ENCODE data around the gene AQP1. TPM values are rescaled to one million over a fixed set of nuclear protein-coding genes. Genes with fewer than 3 reads are reported as not detected.

The AQP1 gene
- total RNA-seq = under 1 TPM; 0.60 to 0.72 TPM

DNA sequence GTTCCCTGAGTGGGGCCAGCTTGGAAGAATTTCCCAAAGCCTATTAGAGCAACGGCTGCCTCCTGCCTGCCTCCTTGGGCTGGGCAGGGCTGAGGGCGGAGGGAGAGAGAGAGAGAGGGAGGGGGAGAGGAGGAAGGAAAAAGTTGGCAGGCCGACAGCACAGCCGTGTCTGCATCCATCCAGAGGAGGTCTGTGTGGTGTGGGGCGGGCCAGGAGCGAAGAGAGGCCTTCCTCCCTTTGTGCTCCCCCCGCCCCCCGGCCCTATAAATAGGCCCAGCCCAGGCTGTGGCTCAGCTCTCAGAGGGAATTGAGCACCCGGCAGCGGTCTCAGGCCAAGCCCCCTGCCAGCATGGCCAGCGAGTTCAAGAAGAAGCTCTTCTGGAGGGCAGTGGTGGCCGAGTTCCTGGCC lies at the start of gene AQP1:
Gene AQP1 (plus strand): TSS at position 293 of the 409 bp plus-strand sequence. CDS start 57 bp downstream, at position 350.
- Mint-ChIP-seq H3K27ac (no peak within 1 kb of the TSS), H3K9me3 (no peaks in the 10 kb centered on the region), H3K27me3 (ENCODE audit: low read depth) (no peaks in the 10 kb centered on the region), H3K4me3 (no peak within 1 kb of the TSS), H3K36me3 (ENCODE audit: insufficient read depth in 2 of 2) (no peaks in the 10 kb centered on the region), H3K4me1 (ENCODE audit: low read depth) (peaks cover 5% of the 10 kb centered on the region)
- DNase-seq (no peak), ATAC-seq (replicated peaks in 1 of 2) (no peak)

GRCh38 chr7:30862995-30863705 lies 48.5 kb upstream of the AQP1 start:
- no peaks in the 10 kb centered on the region for H3K27me3 Mint-ChIP-seq (ENCODE audit: low read depth)
- no peaks in the 10 kb centered on the region for H3K9me3 Mint-ChIP-seq
- no peak overlapping the region for H3K4me3 Mint-ChIP-seq
- no peaks in the 10 kb centered on the region for H3K4me1 Mint-ChIP-seq (ENCODE audit: low read depth)
- no peaks in the 10 kb centered on the region for H3K36me3 Mint-ChIP-seq (ENCODE audit: insufficient read depth in 2 of 2)
- ATAC-seq (replicated peaks in 1 of 2) (no peak), DNase-seq (no peak)
- no peak overlapping the region for H3K27ac Mint-ChIP-seq

GRCh38 chr7:30863706-30864035 lies 48.0 kb upstream of the AQP1 start:
- no peak for DNase-seq
- ATAC-seq (replicated peaks in 1 of 2) = no peak
- Mint-ChIP-seq H3K4me3 (no peak overlapping the region), H3K9me3 (no peaks in the 10 kb centered on the region), H3K27ac (no peak overlapping the region), H3K36me3 (ENCODE audit: insufficient read depth in 2 of 2) (no peaks in the 10 kb centered on the region), H3K4me1 (ENCODE audit: low read depth) (no peaks in the 10 kb centered on the region), H3K27me3 (ENCODE audit: low read depth) (no peaks in the 10 kb centered on the region)

GRCh38 chr7:30864101-30864500 lies 47.6 kb upstream of the AQP1 start:
- H3K9me3 Mint-ChIP-seq = no peaks in the 10 kb centered on the region
- no peaks in the 10 kb centered on the region for H3K27me3 Mint-ChIP-seq (ENCODE audit: low read depth)
- ATAC-seq (replicated peaks in 1 of 2) = no peak

GRCh38 chr7:30865076-30865475 lies 46.6 kb upstream of the AQP1 start:
- Mint-ChIP-seq H3K36me3 (ENCODE audit: insufficient read depth in 2 of 2) (no peaks in the 10 kb centered on the region), H3K27me3 (ENCODE audit: low read depth) (no peaks in the 10 kb centered on the region)

More at GRCh38 chr7:30864101-30864500, 47.6 kb upstream of the AQP1 start:
- Mint-ChIP-seq H3K36me3 (ENCODE audit: insufficient read depth in 2 of 2) (no peaks in the 10 kb centered on the region), H3K27ac (no peak overlapping the region), H3K4me1 (ENCODE audit: low read depth) (no peaks in the 10 kb centered on the region), H3K4me3 (no peak overlapping the region)
- DNase-seq = no peak

DNA sequence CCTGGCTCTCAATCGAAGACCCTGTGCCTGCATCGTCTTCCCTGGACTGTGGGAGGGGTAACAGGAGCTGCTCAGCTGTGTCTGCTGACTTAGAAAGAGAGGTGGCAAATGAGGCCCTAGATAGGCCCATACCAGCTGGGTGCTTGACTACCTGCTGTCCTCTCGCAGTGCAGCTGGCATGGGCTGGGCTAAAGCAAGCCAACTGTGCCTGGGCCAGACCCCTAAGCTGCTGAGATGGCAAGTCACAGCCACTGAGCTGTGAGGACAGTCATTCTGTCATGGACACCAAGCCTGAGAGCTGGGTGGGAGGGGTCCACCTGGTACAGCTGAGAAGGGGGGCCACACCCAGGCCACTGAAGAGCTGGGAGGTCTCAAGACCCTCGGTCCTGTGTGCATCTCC lies 45.8 kb upstream of the AQP1 start:
- Mint-ChIP-seq H3K36me3 (ENCODE audit: insufficient read depth in 2 of 2) (no peaks in the 10 kb centered on the region), H3K9me3 (no peaks in the 10 kb centered on the region), H3K27ac (no peak overlapping the region), H3K4me3 (no peak overlapping the region), H3K27me3 (ENCODE audit: low read depth) (no peaks in the 10 kb centered on the region), H3K4me1 (ENCODE audit: low read depth) (no peaks in the 10 kb centered on the region)
- DNase-seq (no peak), ATAC-seq (replicated peaks in 1 of 2) (no peak)

More at GRCh38 chr7:30865076-30865475, 46.6 kb upstream of the AQP1 start:
- DNase-seq = no peak
- no peaks in the 10 kb centered on the region for H3K9me3 Mint-ChIP-seq
- H3K4me1 Mint-ChIP-seq (ENCODE audit: low read depth) = no peaks in the 10 kb centered on the region
- H3K27ac Mint-ChIP-seq = no peak overlapping the region
- ATAC-seq (replicated peaks in 1 of 2) = no peak
- no peak overlapping the region for H3K4me3 Mint-ChIP-seq

DNA sequence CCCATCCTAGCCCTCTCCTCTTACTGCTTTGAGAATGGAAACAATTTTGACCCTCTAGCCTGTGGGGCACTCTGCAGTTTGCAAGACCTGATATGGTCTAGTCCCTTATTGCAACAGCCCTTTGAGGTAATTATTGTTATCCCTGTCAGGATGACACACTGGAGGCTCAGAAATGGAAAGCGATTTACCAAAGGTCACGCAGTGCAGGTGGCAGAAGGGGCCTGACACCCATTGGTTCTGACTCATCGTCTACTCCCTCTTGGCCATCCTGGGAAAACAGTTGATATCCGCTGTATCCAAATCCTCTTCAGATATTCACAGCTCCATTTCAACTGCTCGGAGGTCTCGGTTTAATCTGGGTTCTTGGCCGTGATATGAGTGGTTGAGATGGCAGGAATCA lies 44.7 kb upstream of the AQP1 start:
- H3K27me3 Mint-ChIP-seq (ENCODE audit: low read depth) = no peaks in the 10 kb centered on the region

DNA sequence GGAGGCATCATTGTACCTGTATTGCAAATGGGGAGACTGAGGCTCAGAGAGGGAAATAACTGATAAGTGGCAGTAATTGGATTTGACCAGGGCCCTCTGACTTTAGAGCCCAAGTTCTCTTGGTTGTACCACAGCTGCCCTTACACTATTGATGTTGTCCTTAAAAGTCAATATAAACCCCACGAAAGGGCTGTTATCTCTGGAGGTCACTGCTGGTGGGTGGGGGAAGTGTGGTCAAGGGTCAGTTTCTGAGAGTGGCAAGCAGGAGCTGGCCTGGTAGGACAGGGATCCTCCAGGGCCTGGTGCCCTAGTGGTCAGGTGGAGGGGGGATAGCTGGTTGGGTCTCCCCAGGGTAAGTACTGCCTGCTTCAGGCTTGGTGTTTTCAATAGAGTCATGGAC lies 44.2 kb upstream of the AQP1 start:
- no peak for DNase-seq
- Mint-ChIP-seq H3K27ac (no peak overlapping the region), H3K36me3 (ENCODE audit: insufficient read depth in 2 of 2) (no peaks in the 10 kb centered on the region), H3K27me3 (ENCODE audit: low read depth) (no peaks in the 10 kb centered on the region), H3K9me3 (no peaks in the 10 kb centered on the region), H3K4me1 (ENCODE audit: low read depth) (no peaks in the 10 kb centered on the region), H3K4me3 (no peak overlapping the region)
- ATAC-seq (replicated peaks in 1 of 2) = no peak

More for the DNA sequence above, 44.7 kb upstream of the AQP1 start:
- no peak for DNase-seq
- Mint-ChIP-seq H3K4me3 (no peak overlapping the region), H3K4me1 (ENCODE audit: low read depth) (no peaks in the 10 kb centered on the region), H3K9me3 (no peaks in the 10 kb centered on the region), H3K27ac (no peak overlapping the region), H3K36me3 (ENCODE audit: insufficient read depth in 2 of 2) (no peaks in the 10 kb centered on the region)
- ATAC-seq (replicated peaks in 1 of 2) = no peak

GRCh38 chr7:30869794-30870611 lies 41.6 kb upstream of the AQP1 start:
- Mint-ChIP-seq H3K9me3 (no peaks in the 10 kb centered on the region), H3K27ac (no peak overlapping the region), H3K4me1 (ENCODE audit: low read depth) (no peaks in the 10 kb centered on the region), H3K27me3 (ENCODE audit: low read depth) (no peaks in the 10 kb centered on the region), H3K4me3 (no peak overlapping the region), H3K36me3 (ENCODE audit: insufficient read depth in 2 of 2) (no peaks in the 10 kb centered on the region)
- DNase-seq (no peak), ATAC-seq (replicated peaks in 1 of 2) (no peak)

- Mint-ChIP-seq H3K27ac (no peak overlapping the region), H3K4me1 (ENCODE audit: low read depth) (no peaks in the 10 kb centered on the region), H3K27me3 (ENCODE audit: low read depth) (no peaks in the 10 kb centered on the region), H3K36me3 (ENCODE audit: insufficient read depth in 2 of 2) (no peaks in the 10 kb centered on the region), H3K9me3 (no peaks in the 10 kb centered on the region), H3K4me3 (no peak overlapping the region)
- ATAC-seq (replicated peaks in 1 of 2) (no peak), DNase-seq (no peak)
These were observed 40.7 kb upstream of the AQP1 start for GRCh38 chr7:30870821-30871518.

DNA sequence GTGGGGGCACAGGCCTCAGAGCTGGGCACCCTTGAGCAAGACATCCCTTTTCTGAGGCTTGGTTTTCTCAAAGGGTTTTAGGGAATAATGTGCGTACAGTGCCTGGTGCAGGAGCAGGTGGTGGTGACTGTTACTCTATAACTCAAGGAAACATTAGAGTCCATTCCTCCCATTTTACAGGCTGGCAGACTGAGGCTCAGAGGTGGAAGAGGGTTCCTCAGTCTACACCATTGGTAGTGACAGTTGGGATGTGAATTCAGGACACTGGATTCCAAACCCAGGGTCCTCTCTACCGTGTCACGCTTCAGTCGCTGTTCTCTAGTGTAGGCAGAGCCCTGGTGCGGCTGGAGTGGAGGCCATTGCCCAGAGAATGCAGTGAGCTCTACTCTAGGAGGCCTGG lies 40.0 kb upstream of the AQP1 start:
- ATAC-seq (replicated peaks in 1 of 2) (no peak), DNase-seq (no peak)
- Mint-ChIP-seq H3K36me3 (ENCODE audit: insufficient read depth in 2 of 2) (no peaks in the 10 kb centered on the region), H3K4me1 (ENCODE audit: low read depth) (no peaks in the 10 kb centered on the region), H3K27me3 (ENCODE audit: low read depth) (no peaks in the 10 kb centered on the region), H3K27ac (no peak overlapping the region), H3K9me3 (no peaks in the 10 kb centered on the region), H3K4me3 (no peak overlapping the region)

DNA sequence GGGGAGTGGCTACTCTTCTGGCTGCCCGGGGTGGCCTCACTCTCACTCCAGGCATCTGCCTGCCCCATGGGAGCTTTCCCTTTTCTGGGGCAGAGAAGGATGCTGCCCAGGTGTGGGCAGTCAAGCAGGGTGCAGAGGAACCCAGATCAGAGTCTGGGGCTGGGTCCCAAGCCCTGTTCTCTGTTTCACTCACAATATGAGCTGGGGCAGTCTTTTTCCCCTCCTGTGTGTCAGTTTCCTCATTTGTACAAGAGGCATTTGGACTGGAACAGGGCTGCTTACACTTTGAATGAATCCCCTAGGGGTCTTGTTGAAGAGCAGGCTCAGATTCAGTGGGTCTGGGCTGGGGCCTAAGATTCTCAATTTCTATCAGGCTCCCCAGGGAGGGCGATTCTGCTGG lies 38.4 kb upstream of the AQP1 start:
- H3K4me3 Mint-ChIP-seq = no peak overlapping the region
- no peaks in the 10 kb centered on the region for H3K4me1 Mint-ChIP-seq (ENCODE audit: low read depth)
- no peaks in the 10 kb centered on the region for H3K9me3 Mint-ChIP-seq
- no peak for DNase-seq
- no peaks in the 10 kb centered on the region for H3K27me3 Mint-ChIP-seq (ENCODE audit: low read depth)
- H3K27ac Mint-ChIP-seq = no peak overlapping the region
- no peak for ATAC-seq (replicated peaks in 1 of 2)
- H3K36me3 Mint-ChIP-seq (ENCODE audit: insufficient read depth in 2 of 2) = no peaks in the 10 kb centered on the region

DNA sequence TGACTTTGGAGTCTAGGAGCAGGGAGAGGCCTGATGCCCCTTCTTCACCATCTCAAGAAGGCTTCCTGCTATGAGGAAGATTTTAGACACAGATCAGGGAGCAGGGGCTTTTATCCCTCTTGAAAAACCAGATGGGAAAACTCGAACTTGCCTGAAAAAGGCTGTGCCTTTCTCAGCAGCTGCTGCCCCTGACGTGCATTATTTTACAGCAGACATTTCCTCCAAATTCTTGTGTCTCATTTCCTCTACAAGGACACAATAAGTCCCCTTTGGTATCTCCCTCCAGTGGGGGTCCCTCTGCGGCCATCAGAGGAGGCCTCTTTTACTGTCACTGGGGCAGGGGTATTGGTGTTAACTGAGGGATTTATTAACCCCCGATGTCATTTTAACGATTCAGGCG lies 38.0 kb upstream of the AQP1 start:
- Mint-ChIP-seq H3K9me3 (no peaks in the 10 kb centered on the region), H3K36me3 (ENCODE audit: insufficient read depth in 2 of 2) (no peaks in the 10 kb centered on the region), H3K27me3 (ENCODE audit: low read depth) (no peaks in the 10 kb centered on the region), H3K27ac (no peak overlapping the region), H3K4me1 (ENCODE audit: low read depth) (no peaks in the 10 kb centered on the region), H3K4me3 (no peak overlapping the region)
- ATAC-seq (replicated peaks in 1 of 2) = no peak
- no peak for DNase-seq

All from activated T-cell treated with anti-CD3 and anti-CD28 coated beads, Interleukin-2, amount 50 U/mL, for 72 hours (primary cell).